Fibroblast of skin of left quadriceps (primary cell): ENCODE results near the gene KRT24.
"Not testable (repeated sequence)": the region's sequence is repeated elsewhere in the genome, so short reads cannot be mapped to it uniquely, and the experiment has no call there.

Source experiments
- DNase-seq, 2 experiments: peaks; one replicate each; pipeline ENCODE4 v3.0.0-alpha.2; 2013; ENCODE audit warnings: low read depth in 2 of 2

Gene KRT24

GRCh38 chr17:40703652-40704051, at the start of gene KRT24:
Gene KRT24, minus strand, starts transcription at chr17:40703752. Its CDS starts 59 bp downstream, at chr17:40703693.
- no peak for DNase-seq

- no peak for DNase-seq
These were observed 47.5 kb upstream of the KRT24 start for GRCh38 chr17:40751065-40751464.

GRCh38 chr17:40750391-40750790, 46.8 kb upstream of the KRT24 start:
- DNase-seq: no peak

GRCh38 chr17:40748666-40749065, 45.1 kb upstream of the KRT24 start:
- DNase-seq: not testable (repeated sequence)

- DNase-seq: no peak
These were observed 35.0 kb upstream of the KRT24 start for GRCh38 chr17:40738553-40738952.

- DNase-seq: no peak
These were observed 31.5 kb upstream of the KRT24 start for GRCh38 chr17:40735016-40735415.

- DNase-seq: no peak
These were observed 30.5 kb upstream of the KRT24 start for GRCh38 chr17:40734018-40734417.

- no peak for DNase-seq
These were observed 27.4 kb upstream of the KRT24 start for GRCh38 chr17:40730970-40731369.

- no peak for DNase-seq
These were observed 24.1 kb upstream of the KRT24 start for GRCh38 chr17:40727447-40728231.

- DNase-seq: no peak
These were observed 23.4 kb upstream of the KRT24 start for GRCh38 chr17:40726919-40727318.

- DNase-seq: no peak
These were observed 21.1 kb upstream of the KRT24 start for GRCh38 chr17:40724656-40725055.

GRCh38 chr17:40722241-40722640, 18.7 kb upstream of the KRT24 start:
- no peak for DNase-seq

GRCh38 chr17:40720899-40721298, 17.3 kb upstream of the KRT24 start:
- DNase-seq: no peak

GRCh38 chr17:40718930-40719329, 15.4 kb upstream of the KRT24 start:
- no peak for DNase-seq

GRCh38 chr17:40717776-40718175, 14.2 kb upstream of the KRT24 start:
- no peak for DNase-seq

GRCh38 chr17:40714473-40714872, 10.9 kb upstream of the KRT24 start:
- no peak for DNase-seq

GRCh38 chr17:40707745-40708144, 4.2 kb upstream of the KRT24 start:
- DNase-seq: no peak

GRCh38 chr17:40705584-40705983, 2.0 kb upstream of the KRT24 start:
- no peak for DNase-seq

GRCh38 chr17:40702271-40702670, 1.3 kb downstream of the KRT24 start:
- no peak for DNase-seq

GRCh38 chr17:40699853-40700252, 3.7 kb downstream of the KRT24 start:
- DNase-seq: no peak

GRCh38 chr17:40699371-40699770, 4.2 kb downstream of the KRT24 start:
- no peak for DNase-seq

- DNase-seq: no peak
These were observed 6.3 kb downstream of the KRT24 start for GRCh38 chr17:40697297-40697696.

- no peak for DNase-seq
These were observed 6.9 kb downstream of the KRT24 start for GRCh38 chr17:40696651-40697072.
